GM12878 (cell line): ENCODE data around the gene TCEA2. TPM values are rescaled to one million over a fixed set of nuclear protein-coding genes. Genes with fewer than 3 reads are reported as not detected.

Experiments
- BCL11A ChIP-seq: IDR thresholded peaks from 2 replicates; pipeline ENCODE4 v1.6.1; 2011; ENCODE audit warnings: low read depth, low read length
- FOS ChIP-seq: IDR thresholded peaks from 3 replicates; pipeline ENCODE4 v1.6.1; 2011; ENCODE audit warnings: borderline replicate concordance; ENCODE audit not compliant: insufficient read length; ENCODE audit errors: extremely low read depth
- IRF4 ChIP-seq: IDR thresholded peaks from 2 replicates; pipeline ENCODE4 v1.6.1; 2011; ENCODE audit warnings: low read depth, low read length
- MEF2B ChIP-seq: fragments of 450-650 bp; IDR thresholded peaks from 2 replicates; pipeline ENCODE4 v1.6.1; 2018; ENCODE audit warnings: mild to moderate bottlenecking, moderate library complexity; ENCODE audit not compliant: partially characterized antibody, poor library complexity, severe bottlenecking
- NBN ChIP-seq: fragments of 450-650 bp; IDR thresholded peaks from 2 replicates; pipeline ENCODE4 v1.6.1; 2016
- SREBF1 ChIP-seq: IDR thresholded peaks from 2 replicates; pipeline ENCODE4 v1.6.1; 2012; ENCODE audit warnings: mild to moderate bottlenecking, low read length
- TCF7 ChIP-seq: IDR thresholded peaks from 2 replicates; pipeline ENCODE4 v1.6.1; 2014; ENCODE audit warnings: antibody characterized with exemption, borderline replicate concordance
- polyA plus RNA-seq, 11 experiments: library from polyadenylated mRNA; depleted of rRNA in 4 of 11; unstranded in 6 of 11; stranded (reverse) in 5 of 11; fragments of >200 nt; fragmentation: Nextera tagmentation in 4 of 11; fragmentation: Illumina TruSeq in 1 of 11; extraction: Ambion mirVana in 4 of 11; extraction: Trizol in 1 of 11; gene quantifications; 1 replicate in 1 of 11; 2 replicates in 10 of 11; pipeline versions ENCODE4 v1.2.1 to v1.2.3, GENCODE V29; 2011 to 2016; ENCODE audit warnings: inconsistent platforms in 2 of 11, missing spikeins in 2 of 11, low read depth in 1 of 11
- total RNA-seq, 4 experiments: library from RNA; depleted of rRNA in 3 of 4; stranded (reverse); fragments of >200 nt in 3 of 4; fragmentation: Illumina TruSeq in 1 of 4; extraction: Trizol in 1 of 4; gene quantifications; 2 replicates each; pipeline versions ENCODE4 v1.2.1 to v1.2.3, GENCODE V29; 2013 to 2021
- TF ChIP-seq, protein P1 (sequence below): fragments of 450-650 bp; formaldehyde crosslinking; IDR thresholded peaks from 2 replicates; pipeline ENCODE4 v1.5.0; 2022; ENCODE audit warnings: mild to moderate bottlenecking, missing genetic modification characterization
- TF ChIP-seq, protein P2 (sequence below): fragments of 450-650 bp; IDR thresholded peaks from 2 replicates; pipeline ENCODE4 v1.6.1; 2017; ENCODE audit warnings: antibody characterized with exemption, mild to moderate bottlenecking, moderate library complexity
- TF ChIP-seq, protein P3 (sequence below): fragments of 450-650 bp; IDR thresholded peaks from 2 replicates; pipeline ENCODE4 v1.6.1; 2018; ENCODE audit warnings: borderline replicate concordance, mild to moderate bottlenecking; ENCODE audit not compliant: partially characterized antibody
- TF ChIP-seq, protein P4 (sequence below): fragments of 150-350 bp; IDR thresholded peaks from 2 replicates; pipeline ENCODE4 v1.6.1; 2016; ENCODE audit warnings: low read depth, low read length
- TF ChIP-seq, protein P5 (sequence below): IDR thresholded peaks from 2 replicates; pipeline ENCODE4 v1.6.1; 2011; ENCODE audit warnings: low read depth, mild to moderate bottlenecking, low read length, moderate library complexity, borderline replicate concordance; ENCODE audit errors: extremely low read depth

The TCEA2 gene
- total and polyA plus RNA-seq, 10 of the 15 experiments (the other 5 are each of a cell fraction or from before 2014, with no cell fraction given), result 3.4 to 42.5 (median 13.3) TPM

DNA sequence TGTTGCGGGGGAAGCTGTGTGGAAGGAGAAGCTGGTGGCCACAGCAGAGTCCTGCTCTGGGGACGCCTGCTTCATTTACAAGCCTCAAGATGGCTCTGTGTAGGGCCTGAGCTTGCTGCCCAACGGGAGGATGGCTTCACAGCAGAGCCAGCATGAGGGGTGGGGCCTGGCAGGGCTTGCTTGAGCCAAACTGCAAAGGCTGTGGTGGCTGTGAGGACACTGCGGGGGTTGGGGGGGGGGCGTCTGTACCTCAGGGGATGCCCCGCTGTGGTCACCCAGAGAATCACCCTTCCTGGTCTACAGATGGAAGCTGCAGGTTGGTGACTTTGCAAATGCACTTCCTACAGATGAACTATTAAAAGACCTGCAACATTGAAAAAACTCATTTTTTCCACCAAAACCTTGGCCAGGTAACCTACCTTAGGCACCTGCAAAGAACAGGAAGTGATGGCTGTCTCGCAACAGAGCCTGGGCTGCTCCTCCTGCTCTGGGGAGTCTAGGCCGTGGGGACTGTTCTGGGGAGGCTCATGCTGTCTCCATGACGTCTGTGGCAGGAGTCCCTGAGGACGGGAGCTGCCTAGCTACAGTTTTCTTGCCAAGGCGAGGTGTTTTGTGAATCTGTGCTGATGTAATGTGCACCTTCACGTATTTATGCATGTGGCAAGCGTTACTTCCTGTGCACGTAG lies 37.0 kb downstream of the TCEA2 start (continued):
- TF ChIP-seq, protein P1, sequence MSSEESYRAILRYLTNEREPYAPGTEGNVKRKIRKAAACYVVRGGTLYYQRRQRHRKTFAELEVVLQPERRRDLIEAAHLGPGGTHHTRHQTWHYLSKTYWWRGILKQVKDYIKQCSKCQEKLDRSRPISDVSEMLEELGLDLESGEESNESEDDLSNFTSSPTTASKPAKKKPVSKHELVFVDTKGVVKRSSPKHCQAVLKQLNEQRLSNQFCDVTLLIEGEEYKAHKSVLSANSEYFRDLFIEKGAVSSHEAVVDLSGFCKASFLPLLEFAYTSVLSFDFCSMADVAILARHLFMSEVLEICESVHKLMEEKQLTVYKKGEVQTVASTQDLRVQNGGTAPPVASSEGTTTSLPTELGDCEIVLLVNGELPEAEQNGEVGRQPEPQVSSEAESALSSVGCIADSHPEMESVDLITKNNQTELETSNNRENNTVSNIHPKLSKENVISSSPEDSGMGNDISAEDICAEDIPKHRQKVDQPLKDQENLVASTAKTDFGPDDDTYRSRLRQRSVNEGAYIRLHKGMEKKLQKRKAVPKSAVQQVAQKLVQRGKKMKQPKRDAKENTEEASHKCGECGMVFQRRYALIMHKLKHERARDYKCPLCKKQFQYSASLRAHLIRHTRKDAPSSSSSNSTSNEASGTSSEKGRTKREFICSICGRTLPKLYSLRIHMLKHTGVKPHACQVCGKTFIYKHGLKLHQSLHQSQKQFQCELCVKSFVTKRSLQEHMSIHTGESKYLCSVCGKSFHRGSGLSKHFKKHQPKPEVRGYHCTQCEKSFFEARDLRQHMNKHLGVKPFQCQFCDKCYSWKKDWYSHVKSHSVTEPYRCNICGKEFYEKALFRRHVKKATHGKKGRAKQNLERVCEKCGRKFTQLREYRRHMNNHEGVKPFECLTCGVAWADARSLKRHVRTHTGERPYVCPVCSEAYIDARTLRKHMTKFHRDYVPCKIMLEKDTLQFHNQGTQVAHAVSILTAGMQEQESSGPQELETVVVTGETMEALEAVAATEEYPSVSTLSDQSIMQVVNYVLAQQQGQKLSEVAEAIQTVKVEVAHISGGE (CRISPR knock-in tag), result no peak
- no peak for TF ChIP-seq BCL11A
- TF ChIP-seq, protein P2, sequence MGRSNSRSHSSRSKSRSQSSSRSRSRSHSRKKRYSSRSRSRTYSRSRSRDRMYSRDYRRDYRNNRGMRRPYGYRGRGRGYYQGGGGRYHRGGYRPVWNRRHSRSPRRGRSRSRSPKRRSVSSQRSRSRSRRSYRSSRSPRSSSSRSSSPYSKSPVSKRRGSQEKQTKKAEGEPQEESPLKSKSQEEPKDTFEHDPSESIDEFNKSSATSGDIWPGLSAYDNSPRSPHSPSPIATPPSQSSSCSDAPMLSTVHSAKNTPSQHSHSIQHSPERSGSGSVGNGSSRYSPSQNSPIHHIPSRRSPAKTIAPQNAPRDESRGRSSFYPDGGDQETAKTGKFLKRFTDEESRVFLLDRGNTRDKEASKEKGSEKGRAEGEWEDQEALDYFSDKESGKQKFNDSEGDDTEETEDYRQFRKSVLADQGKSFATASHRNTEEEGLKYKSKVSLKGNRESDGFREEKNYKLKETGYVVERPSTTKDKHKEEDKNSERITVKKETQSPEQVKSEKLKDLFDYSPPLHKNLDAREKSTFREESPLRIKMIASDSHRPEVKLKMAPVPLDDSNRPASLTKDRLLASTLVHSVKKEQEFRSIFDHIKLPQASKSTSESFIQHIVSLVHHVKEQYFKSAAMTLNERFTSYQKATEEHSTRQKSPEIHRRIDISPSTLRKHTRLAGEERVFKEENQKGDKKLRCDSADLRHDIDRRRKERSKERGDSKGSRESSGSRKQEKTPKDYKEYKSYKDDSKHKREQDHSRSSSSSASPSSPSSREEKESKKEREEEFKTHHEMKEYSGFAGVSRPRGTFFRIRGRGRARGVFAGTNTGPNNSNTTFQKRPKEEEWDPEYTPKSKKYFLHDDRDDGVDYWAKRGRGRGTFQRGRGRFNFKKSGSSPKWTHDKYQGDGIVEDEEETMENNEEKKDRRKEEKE, result no peak
- TF ChIP-seq TCF7, result no peak
- TF ChIP-seq, protein P3, sequence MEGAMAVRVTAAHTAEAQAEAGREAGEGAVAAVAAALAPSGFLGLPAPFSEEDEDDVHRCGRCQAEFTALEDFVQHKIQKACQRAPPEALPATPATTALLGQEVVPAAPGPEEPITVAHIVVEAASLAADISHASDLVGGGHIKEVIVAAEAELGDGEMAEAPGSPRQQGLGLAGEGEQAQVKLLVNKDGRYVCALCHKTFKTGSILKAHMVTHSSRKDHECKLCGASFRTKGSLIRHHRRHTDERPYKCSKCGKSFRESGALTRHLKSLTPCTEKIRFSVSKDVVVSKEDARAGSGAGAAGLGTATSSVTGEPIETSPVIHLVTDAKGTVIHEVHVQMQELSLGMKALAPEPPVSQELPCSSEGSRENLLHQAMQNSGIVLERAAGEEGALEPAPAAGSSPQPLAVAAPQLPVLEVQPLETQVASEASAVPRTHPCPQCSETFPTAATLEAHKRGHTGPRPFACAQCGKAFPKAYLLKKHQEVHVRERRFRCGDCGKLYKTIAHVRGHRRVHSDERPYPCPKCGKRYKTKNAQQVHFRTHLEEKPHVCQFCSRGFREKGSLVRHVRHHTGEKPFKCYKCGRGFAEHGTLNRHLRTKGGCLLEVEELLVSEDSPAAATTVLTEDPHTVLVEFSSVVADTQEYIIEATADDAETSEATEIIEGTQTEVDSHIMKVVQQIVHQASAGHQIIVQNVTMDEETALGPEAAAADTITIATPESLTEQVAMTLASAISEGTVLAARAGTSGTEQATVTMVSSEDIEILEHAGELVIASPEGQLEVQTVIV, result no peak
- TF ChIP-seq FOS, result no peak
- peak; percentile 80 for TF ChIP-seq MEF2B
- no peak for TF ChIP-seq SREBF1
- TF ChIP-seq, protein P4, sequence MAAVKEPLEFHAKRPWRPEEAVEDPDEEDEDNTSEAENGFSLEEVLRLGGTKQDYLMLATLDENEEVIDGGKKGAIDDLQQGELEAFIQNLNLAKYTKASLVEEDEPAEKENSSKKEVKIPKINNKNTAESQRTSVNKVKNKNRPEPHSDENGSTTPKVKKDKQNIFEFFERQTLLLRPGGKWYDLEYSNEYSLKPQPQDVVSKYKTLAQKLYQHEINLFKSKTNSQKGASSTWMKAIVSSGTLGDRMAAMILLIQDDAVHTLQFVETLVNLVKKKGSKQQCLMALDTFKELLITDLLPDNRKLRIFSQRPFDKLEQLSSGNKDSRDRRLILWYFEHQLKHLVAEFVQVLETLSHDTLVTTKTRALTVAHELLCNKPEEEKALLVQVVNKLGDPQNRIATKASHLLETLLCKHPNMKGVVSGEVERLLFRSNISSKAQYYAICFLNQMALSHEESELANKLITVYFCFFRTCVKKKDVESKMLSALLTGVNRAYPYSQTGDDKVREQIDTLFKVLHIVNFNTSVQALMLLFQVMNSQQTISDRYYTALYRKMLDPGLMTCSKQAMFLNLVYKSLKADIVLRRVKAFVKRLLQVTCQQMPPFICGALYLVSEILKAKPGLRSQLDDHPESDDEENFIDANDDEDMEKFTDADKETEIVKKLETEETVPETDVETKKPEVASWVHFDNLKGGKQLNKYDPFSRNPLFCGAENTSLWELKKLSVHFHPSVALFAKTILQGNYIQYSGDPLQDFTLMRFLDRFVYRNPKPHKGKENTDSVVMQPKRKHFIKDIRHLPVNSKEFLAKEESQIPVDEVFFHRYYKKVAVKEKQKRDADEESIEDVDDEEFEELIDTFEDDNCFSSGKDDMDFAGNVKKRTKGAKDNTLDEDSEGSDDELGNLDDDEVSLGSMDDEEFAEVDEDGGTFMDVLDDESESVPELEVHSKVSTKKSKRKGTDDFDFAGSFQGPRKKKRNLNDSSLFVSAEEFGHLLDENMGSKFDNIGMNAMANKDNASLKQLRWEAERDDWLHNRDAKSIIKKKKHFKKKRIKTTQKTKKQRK, result no peak
- TF ChIP-seq IRF4, result no peak
- peak; percentile 66; the same call in 1 of the 2 replicates for TF ChIP-seq NBN
- TF ChIP-seq, protein P5, sequence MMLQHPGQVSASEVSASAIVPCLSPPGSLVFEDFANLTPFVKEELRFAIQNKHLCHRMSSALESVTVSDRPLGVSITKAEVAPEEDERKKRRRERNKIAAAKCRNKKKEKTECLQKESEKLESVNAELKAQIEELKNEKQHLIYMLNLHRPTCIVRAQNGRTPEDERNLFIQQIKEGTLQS, result no peak
